Muscle of arm (tissue), 12 donors: ENCODE results near the gene SLC39A6. TPM values are rescaled to one million over a fixed set of nuclear protein-coding genes. Genes with fewer than 3 reads are reported as not detected.
"Not testable (repeated sequence)": the region's sequence is repeated elsewhere in the genome, so short reads cannot be mapped to it uniquely, and the experiment has no call there.

Experiments used
- DNase-seq: peaks from one replicate; pipeline ENCODE4 v3.0.0-alpha.2; 2013
- polyA plus RNA-seq, 12 donors: library from polyadenylated mRNA; unstranded; fragments of 120-200 nt; gene quantifications; one replicate each; pipeline ENCODE4 v1.2.1, GENCODE V29; 2013; ENCODE audit not compliant: insufficient read length in 12 of 12

SLC39A6 gene
- polyA plus RNA-seq, 12 donors = 21.3 to 45.6 (median 36.3) TPM; not detected in 1

DNA sequence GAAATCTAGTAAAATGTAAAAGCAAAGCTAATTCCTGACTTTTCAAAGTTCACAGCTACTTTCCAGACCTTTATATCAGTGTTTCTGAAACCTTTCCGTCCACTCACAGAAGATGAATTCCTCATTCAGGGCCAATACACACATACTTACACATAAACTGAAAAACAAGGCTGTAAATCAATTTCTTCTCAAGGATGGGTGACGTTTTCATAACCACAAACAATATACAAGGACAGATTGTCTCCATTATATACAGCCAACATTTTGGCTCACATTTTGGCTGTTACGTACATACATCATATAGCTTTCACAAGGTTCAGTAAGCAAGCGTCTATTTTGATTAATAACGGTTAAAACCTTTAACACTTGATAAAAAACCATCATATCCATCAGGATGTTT, 63.1 kb downstream of the SLC39A6 start:
- no peak for DNase-seq

DNA sequence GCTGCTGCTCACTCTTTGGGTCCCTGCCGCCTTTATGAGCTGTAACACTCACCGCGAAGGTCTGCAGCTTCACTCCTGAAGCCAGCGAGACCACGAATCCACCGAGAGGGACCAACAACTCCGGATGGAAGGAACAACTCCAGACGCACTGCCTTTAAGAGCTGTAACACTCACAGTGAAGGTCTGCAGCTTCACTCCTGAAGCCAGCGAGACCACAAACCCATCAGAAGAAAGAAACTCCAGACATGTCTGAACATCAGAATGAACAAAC, 64.4 kb downstream of the SLC39A6 start:
- not testable (repeated sequence) for DNase-seq

DNA sequence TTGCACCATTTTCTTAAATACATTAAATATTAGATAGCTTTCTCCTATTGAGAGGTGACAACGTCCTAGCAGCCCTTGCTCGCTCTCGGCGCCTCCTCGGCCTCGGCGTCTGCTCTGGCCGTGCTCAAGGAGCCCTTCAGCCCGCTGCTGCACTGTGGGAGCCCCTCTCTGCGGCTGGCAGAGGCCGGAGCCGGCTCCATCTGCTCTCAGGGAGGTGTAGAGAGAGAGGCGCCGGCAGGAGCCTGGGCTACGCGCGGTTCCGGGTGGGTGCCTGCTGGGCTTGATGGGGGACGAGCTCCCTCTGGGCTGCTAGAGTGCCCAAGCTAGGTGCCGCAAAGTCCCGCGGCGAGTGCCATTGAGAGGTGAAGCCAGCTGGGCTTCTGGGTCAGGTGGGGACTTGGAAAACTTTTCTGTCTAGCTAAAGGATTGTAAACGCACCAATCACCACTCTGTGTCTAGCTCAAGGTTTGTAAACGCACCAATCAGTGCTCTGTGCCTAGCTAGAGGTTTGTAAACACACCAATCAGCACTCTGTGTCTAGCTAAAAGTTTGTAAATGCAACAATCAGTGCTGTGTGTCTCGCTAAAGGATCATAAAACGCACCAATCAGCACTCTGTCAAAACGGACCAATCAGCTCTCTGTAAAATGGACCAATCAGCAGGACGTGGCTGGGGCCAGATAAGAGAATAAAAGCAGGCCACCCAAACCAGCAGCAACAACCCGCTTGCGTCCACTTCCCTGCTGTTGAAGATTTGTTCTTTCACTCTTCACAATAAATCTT, 64.9 kb downstream of the SLC39A6 start:
- no peak for DNase-seq

DNA sequence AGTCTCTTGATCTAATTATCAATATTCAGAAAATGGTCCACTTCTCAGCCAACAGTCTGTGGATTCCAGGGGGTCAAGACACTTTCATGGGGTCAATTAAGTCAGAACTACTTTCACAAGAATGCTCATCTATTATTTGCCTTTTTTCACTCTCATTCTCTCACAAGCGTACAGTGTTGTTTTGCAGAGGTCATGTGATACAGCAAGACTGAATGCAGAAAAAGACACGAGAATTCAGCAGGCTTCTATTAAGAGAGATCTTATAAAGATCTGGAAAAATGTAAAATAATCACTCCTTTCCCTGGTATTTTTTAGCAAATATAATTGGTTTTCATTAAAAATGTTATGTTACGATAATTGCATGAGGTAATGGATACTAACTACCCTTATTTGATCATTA, 70.5 kb downstream of the SLC39A6 start:
- no peak for DNase-seq

Other genes starting within 250 kb of the SLC39A6 start
- gene RPRD1A, start 61.8 kb downstream of the SLC39A6 start, polyA plus RNA-seq = 10 to 100 TPM in 11 of 12 donors, not detected in 1; 38.9 to 52.8 (median 46.6) TPM
- 100 to 1,000 TPM in 1 of 12 donors, 10 to 100 TPM in 10, not detected in 1; 60.6 to 109 (median 78.9) TPM for gene ELP2, start 559 bp upstream of the SLC39A6 start, polyA plus RNA-seq
- under 1 TPM in 10 of 12 donors, not detected in 2; 0.09 to 0.77 (median 0.20) TPM for gene MOCOS, start 58.2 kb upstream of the SLC39A6 start, polyA plus RNA-seq
- gene FHOD3, start 168.4 kb upstream of the SLC39A6 start, polyA plus RNA-seq = 10 to 100 TPM in 11 of 12 donors, not detected in 1; 25.5 to 44.0 (median 34.7) TPM